Stimulated activated naive B cell treated with anti-CD40 and anti-IgM and Interleukin-4, amounts not matched to agents 10 μg/mL and 1 μg/mL and 100 μg/mL, for 72 hours (primary cell): Measurements from ENCODE around the gene ALK.
A peak's percentile ranks its signal among the peaks of the same experiment; 100 is the strongest.

Experiments used
- ATAC-seq, 2 donors: fragments of 150-1000 bp; cut with Tn5 transposase; replicated peaks; 2 replicates each; pipeline ENCODE4 v1.10.0; 2021; ENCODE audit warnings: moderate library complexity in 1 of 2
- DNase-seq: peaks from one replicate; pipeline ENCODE4 v3.0.0; 2021
- H3K27ac Mint-ChIP-seq: one replicate; pipeline ENCODE4 v1.8.0; 2022; ENCODE audit warnings: mild to moderate bottlenecking, mixed read lengths
- H3K27me3 Mint-ChIP-seq, 2 donors: one replicate each; pipeline ENCODE4 v1.8.0; 2022; ENCODE audit warnings: mixed read lengths in 2 of 2
- H3K36me3 Mint-ChIP-seq, 2 donors: one replicate each; pipeline ENCODE4 v1.8.0; 2022; ENCODE audit warnings: mixed read lengths in 2 of 2, mild to moderate bottlenecking in 1 of 2
- H3K4me1 Mint-ChIP-seq, 2 donors: one replicate each; pipeline ENCODE4 v1.8.0; 2022; ENCODE audit warnings: mixed read lengths in 2 of 2, mild to moderate bottlenecking in 1 of 2
- H3K4me3 Mint-ChIP-seq, 2 donors: one replicate each; pipeline ENCODE4 v1.8.0; 2022; ENCODE audit warnings: mild to moderate bottlenecking in 2 of 2, mixed read lengths in 2 of 2, moderate library complexity in 1 of 2
- H3K9me3 Mint-ChIP-seq, 2 donors: one replicate each; pipeline ENCODE4 v1.8.0; 2022; ENCODE audit warnings: mixed read lengths in 2 of 2, mild to moderate bottlenecking in 1 of 2

Gene ALK

DNA sequence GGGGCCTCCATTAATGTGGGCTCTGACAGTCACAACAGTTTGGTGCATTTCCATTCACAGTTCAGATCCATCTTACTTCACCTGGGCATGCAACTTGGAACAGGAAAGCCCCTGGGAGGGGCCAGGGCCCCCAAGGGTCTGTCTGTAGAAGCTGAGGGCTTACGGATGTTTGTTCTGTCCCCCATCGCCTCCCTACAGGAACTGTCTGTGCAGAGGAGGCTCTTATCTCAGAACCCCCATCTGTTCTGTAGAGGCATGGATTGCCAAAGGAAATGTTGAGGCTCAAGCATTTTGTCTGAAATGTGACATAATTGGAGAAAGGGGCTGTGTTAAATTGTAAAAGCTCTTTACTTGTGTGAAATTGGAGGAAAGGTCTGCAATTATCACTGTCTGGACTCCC lies 471.9 kb downstream of the ALK start:
- Mint-ChIP-seq H3K27ac (no peak overlapping the region), H3K36me3 (no peaks in the 10 kb centered on the region), H3K4me3 (no peak overlapping the region)

DNA sequence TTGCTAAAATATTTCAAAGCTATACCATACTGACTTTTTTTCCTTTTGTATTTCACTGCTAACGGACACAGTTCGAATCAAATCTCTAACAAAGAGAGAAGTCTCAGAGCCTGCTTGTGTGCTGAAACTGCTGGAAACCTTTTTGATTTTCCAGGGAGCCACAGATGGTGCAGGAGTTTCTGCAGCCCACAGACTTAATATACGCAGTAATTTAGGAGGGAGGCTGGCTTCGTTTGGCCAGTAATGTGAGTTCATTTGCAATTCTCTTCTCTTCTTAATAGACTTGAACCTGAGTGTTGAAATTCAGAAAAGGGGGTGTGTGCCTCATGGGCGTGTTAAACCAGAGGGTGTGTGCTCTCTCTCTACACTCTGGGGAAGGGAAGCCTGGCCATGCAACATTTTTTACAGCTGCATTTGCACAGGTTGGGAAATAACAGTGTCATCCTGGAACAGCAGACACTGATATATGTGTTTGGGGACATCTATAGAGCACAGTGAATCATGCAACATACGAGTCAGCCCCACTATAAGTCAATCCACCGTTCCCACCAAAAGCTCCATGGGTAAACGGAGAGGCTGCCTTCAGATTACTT lies 473.2 kb downstream of the ALK start:
- no peak overlapping the region for H3K27ac Mint-ChIP-seq
- no peak for ATAC-seq
- no peak for DNase-seq
- peaks cover 0 to 2% of the 10 kb centered on the region in 2 donors for H3K4me1 Mint-ChIP-seq
- no peaks in the 10 kb centered on the region for H3K9me3 Mint-ChIP-seq
- H3K27me3 Mint-ChIP-seq, result no peaks in the 10 kb centered on the region
- no peak overlapping the region for H3K4me3 Mint-ChIP-seq
- H3K36me3 Mint-ChIP-seq, result no peaks in the 10 kb centered on the region

More for the DNA sequence above, 471.9 kb downstream of the ALK start:
- H3K4me1 Mint-ChIP-seq, result peaks cover 0 to 2% of the 10 kb centered on the region in 2 donors
- ATAC-seq, result no peak
- DNase-seq, result no peak
- no peaks in the 10 kb centered on the region for H3K27me3 Mint-ChIP-seq
- no peaks in the 10 kb centered on the region for H3K9me3 Mint-ChIP-seq

DNA sequence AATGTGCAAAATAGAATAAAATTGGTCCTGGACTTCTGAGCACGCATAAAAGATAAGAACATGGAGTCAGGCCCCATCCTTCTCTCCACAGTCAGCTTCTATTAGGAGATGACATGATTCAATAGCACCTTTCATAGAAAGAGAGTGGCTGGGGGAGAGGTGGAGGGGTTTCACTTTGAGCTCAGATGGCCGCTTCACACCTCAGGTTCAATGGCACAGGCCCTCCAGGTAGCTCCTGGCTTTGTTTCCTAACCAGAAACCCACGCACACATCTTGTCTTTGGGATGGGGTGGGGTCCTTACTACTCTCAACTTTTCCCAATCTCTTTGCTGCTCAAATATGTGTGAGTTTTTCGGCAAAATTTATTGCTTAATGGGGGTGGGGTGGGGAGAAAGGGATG lies 473.9 kb downstream of the ALK start:
- Mint-ChIP-seq H3K27ac (no peak overlapping the region), H3K36me3 (no peaks in the 10 kb centered on the region), H3K27me3 (no peaks in the 10 kb centered on the region), H3K4me3 (no peak overlapping the region), H3K9me3 (no peaks in the 10 kb centered on the region), H3K4me1 (peaks cover 0 to 2% of the 10 kb centered on the region in 2 donors)
- DNase-seq (no peak), ATAC-seq (no peak)

DNA sequence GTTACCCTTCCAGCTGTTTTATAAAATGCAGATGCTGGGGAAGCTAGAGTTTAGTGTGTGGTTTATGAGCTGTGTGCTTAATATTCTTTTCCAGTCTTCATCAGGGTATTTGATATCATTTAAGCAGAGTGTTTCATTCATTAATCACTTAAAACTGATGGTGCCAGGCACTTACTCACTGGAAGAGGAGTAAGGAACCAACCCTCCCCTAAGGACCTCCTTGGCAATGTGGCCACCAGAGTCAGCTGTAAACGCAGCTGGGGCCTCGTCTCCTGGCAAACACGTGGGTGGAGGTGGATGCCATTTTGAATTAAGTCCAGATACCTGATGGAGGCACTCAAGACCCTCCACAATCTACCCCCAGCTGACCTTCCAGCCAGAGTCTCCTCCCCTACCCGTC lies 474.5 kb downstream of the ALK start:
- Mint-ChIP-seq H3K27me3 (no peaks in the 10 kb centered on the region), H3K4me1 (peaks cover 0 to 2% of the 10 kb centered on the region in 2 donors), H3K27ac (no peak overlapping the region), H3K4me3 (no peak overlapping the region), H3K36me3 (no peaks in the 10 kb centered on the region), H3K9me3 (no peaks in the 10 kb centered on the region)
- ATAC-seq, result no peak
- DNase-seq, result no peak

DNA sequence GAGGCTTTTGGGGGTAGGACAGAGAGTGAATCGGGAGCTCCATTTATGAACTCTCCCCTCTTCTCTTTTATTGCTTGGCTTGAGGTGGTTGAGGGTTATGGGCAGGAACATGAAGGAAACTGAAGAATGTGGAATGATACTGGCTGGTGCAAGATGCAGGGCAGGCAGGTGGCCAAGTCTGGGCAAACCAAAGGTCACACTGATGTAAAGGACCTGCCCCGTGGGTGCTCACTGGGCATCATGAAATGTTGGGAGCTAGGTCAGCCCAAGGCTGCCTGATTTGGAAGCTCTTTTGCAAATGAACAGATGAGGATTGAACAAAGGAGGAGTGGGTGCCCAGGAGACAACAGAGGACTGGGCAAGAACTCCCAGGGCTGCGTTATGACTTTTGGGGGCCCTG lies 477.2 kb downstream of the ALK start:
- DNase-seq (no peak), ATAC-seq (no peak)
- Mint-ChIP-seq H3K36me3 (no peaks in the 10 kb centered on the region), H3K4me3 (no peak overlapping the region), H3K4me1 (no peaks in the 10 kb centered on the region), H3K27me3 (no peaks in the 10 kb centered on the region), H3K27ac (no peak overlapping the region), H3K9me3 (no peaks in the 10 kb centered on the region)

DNA sequence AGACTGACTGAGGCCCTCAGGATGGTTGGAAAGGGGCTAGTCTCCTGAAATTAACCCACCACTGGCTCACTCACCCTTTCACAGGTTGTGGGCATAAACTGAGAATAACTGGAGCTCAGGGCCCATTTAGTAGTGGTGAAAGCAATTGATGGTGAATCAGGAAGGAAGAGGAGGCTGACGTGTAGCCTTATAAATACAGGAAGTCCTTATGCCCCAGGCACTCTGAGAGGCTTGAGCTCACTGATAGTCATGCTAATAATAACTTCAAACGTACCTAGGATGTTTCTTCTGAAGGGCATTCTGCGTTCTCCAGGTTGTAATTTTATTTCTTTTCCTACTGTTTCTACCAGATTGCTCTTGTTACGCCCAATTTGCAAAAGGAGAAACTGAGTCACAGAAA lies 477.8 kb downstream of the ALK start:
- no peaks in the 10 kb centered on the region for H3K4me1 Mint-ChIP-seq
- ATAC-seq, result no peak
- H3K36me3 Mint-ChIP-seq, result no peaks in the 10 kb centered on the region
- H3K27ac Mint-ChIP-seq, result no peak overlapping the region
- no peak overlapping the region for H3K4me3 Mint-ChIP-seq
- DNase-seq, result no peak
- no peaks in the 10 kb centered on the region for H3K9me3 Mint-ChIP-seq
- H3K27me3 Mint-ChIP-seq, result no peaks in the 10 kb centered on the region

DNA sequence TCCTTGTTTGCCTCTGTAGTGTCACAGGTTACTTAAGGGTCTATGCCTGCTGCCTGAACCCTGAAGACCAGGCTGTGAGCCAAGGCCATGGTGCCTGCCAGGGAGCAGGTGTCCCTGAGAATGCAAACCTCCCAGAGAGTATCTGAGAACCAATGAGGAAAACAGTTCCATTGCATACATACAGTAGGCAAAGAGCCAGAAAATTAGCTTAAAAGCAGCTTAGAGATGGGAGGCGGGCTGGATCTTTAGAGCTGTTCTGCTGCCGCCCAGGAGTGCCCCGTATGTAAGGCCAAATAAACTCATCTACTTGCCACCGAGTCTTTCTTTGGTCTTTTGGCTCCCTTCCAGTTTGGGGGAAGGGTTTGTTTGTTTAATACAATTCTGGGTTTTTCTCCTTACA lies 478.2 kb downstream of the ALK start:
- ATAC-seq, result no peak
- Mint-ChIP-seq H3K27ac (peak overlapping the region; percentile 10), H3K9me3 (no peaks in the 10 kb centered on the region), H3K4me1 (no peaks in the 10 kb centered on the region), H3K27me3 (no peaks in the 10 kb centered on the region), H3K36me3 (no peaks in the 10 kb centered on the region), H3K4me3 (no peak overlapping the region)
- no peak for DNase-seq

DNA sequence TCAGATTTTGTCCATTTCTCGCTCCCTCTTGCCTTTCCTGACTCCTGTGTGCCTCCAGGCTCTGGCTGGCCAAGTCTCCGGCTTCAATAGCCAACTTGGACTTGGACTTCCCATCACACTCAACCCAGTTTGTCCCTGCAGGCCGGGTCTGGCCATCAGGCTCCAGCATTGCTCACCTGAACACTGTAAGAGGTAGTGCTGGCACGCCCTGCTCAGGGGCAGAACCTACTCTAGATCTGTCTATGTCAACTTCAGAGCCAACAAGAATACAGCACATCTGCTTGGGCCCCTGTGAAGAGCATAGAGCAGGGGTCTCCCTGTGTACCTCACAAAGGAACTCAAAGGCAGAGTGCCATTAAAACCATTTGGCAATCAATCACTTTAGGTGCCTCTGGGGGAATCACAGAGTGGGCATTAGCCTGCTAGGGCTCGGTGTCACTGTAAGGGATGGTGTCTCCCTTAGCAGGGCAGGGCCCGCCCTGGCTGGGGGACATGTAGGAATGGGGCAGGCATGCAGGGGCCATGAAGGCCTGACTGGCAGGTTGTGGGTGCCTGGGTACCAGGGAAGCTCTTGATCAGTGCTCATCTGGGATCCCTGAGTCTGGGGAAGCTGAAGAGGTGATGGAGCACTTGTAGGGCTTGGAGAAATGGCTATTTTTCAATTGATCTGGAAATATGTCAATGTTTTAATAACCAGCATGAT lies 480.3 kb downstream of the ALK start:
- ATAC-seq (no peak), DNase-seq (no peak)
- Mint-ChIP-seq H3K4me3 (no peak overlapping the region), H3K9me3 (no peaks in the 10 kb centered on the region), H3K36me3 (no peaks in the 10 kb centered on the region), H3K27me3 (no peaks in the 10 kb centered on the region), H3K27ac (no peak overlapping the region), H3K4me1 (no peaks in the 10 kb centered on the region)

DNA sequence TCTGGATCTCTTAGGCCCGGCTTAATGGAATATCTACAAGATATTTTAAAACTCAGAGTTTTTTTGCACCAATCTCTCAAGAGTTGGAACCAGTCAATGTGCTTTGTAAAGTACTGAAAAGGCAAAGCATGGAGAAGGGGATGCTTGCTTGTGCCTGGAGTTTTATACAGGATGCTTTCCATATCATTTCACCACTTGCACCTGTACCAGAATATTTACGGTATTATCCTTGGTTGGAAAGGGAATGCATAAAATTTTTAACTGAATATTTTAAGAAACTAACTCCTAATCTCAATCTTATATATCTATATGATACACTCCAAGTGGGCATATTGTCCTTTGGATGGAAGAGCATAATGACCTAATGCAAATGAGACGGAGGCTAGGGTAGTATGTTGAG lies 487.5 kb downstream of the ALK start:
- Mint-ChIP-seq H3K4me3 (no peak overlapping the region), H3K9me3 (no peaks in the 10 kb centered on the region), H3K36me3 (no peaks in the 10 kb centered on the region), H3K27me3 (no peaks in the 10 kb centered on the region), H3K4me1 (no peaks in the 10 kb centered on the region), H3K27ac (no peak overlapping the region)
- ATAC-seq, result no peak
- DNase-seq, result no peak

DNA sequence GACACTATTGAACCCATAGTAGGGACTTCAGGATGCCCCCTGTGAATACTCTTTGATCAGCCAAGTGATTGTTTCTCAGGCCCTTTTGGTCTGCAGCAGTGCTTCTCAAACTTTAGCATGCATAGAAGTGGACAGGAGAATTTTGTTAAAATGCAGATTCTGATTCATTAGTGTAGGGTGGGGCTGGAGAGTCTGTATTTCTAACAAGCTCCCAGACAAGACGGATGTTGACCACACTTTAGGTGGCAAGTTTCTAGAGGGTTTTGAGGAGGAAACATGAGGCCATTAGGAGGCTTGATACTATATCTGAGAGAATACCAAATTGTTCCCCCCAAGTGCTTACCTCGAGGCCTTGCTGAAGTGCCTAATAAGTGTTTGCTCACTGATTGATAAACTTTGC lies 488.3 kb downstream of the ALK start:
- ATAC-seq (no peak), DNase-seq (no peak)
- H3K4me3 Mint-ChIP-seq, result no peak overlapping the region
- H3K27me3 Mint-ChIP-seq, result no peaks in the 10 kb centered on the region
- no peaks in the 10 kb centered on the region for H3K4me1 Mint-ChIP-seq
- no peaks in the 10 kb centered on the region for H3K36me3 Mint-ChIP-seq
- H3K27ac Mint-ChIP-seq, result no peak overlapping the region
- H3K9me3 Mint-ChIP-seq, result no peaks in the 10 kb centered on the region

DNA sequence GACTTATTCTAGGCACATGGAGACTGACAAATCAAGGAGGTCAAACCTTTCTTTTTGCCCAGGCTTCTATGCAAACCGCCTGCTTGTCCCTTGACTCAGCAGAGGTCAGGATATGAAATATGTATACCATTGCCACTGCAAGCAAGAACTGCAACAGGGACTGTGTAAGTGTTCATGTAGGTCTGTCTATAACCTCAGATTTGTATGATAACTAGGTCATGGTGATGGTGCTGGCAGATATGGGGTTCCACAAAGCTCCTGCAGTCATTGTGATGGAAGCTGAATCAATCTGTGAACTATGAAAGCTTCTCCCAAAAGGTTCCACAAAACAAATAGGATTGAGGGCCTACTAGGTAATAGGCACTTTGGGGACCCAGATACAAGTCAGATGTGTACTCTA lies 489.9 kb downstream of the ALK start:
- H3K27me3 Mint-ChIP-seq, result no peaks in the 10 kb centered on the region
- DNase-seq (no peak), ATAC-seq (no peak)
- H3K27ac Mint-ChIP-seq, result no peak overlapping the region
- no peaks in the 10 kb centered on the region for H3K9me3 Mint-ChIP-seq
- no peaks in the 10 kb centered on the region for H3K36me3 Mint-ChIP-seq
- no peak overlapping the region for H3K4me3 Mint-ChIP-seq
- no peaks in the 10 kb centered on the region for H3K4me1 Mint-ChIP-seq

DNA sequence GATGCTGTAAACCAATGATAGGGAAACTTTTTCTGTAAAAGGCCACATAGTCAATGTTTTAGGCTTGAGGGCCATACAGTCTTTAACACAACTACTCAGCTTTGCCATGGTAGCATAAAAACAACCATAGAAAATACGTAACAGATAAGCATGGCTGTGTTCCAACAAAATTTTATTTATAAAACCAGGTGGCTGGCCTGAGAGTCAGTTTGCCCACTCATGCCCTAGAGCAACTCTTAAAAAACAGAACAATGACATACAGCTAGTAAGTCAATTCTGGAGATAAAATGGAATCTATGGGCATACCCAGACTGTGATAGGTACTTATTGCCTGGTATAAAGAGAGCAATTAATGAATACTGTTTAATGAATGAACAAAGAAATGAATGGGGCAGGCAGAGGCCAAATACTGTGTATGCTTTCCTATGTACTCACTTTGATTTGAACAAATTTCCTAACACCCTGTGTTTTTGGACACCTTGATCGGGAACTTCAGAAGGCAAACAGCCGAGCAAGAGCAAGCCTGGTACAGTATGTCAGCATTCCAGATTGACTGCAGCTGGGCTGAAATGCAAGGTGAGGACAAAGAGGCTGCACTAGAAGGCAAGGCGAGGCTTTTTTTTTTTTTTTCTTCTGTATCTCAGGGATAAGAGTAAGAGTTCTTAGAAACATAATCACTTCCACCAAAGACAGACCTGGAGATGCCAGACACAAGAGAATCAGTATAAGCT lies 490.8 kb downstream of the ALK start:
- ATAC-seq, result no peak
- Mint-ChIP-seq H3K27ac (no peak overlapping the region), H3K4me3 (no peak overlapping the region), H3K4me1 (no peaks in the 10 kb centered on the region), H3K36me3 (no peaks in the 10 kb centered on the region), H3K27me3 (no peaks in the 10 kb centered on the region), H3K9me3 (no peaks in the 10 kb centered on the region)
- DNase-seq, result no peak

DNA sequence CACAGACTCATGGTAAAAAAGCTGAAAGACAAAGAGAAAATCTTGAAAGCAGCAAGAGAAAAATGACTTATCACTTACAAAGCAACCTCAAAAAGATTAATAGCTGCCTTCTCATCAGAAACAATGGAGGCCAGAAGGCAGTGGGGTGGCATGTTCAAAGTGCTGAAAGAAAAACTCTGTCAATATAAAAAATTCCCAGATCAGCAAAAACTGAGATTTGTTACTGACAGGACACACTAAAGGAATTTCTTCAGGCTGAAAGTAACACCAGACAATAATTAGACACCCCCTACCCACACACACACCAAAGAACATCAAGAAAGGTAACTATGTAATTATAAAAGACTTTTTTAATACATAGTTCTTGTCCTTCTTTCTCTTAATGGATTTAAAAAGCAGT lies 495.0 kb downstream of the ALK start:
- ATAC-seq, result no peak
- Mint-ChIP-seq H3K36me3 (no peaks in the 10 kb centered on the region), H3K27ac (no peak overlapping the region), H3K27me3 (peaks cover 3 to 4% of the 10 kb centered on the region in 2 donors), H3K4me1 (peaks cover 0 to 9% of the 10 kb centered on the region in 2 donors), H3K9me3 (no peaks in the 10 kb centered on the region), H3K4me3 (no peak overlapping the region)
- no peak for DNase-seq

DNA sequence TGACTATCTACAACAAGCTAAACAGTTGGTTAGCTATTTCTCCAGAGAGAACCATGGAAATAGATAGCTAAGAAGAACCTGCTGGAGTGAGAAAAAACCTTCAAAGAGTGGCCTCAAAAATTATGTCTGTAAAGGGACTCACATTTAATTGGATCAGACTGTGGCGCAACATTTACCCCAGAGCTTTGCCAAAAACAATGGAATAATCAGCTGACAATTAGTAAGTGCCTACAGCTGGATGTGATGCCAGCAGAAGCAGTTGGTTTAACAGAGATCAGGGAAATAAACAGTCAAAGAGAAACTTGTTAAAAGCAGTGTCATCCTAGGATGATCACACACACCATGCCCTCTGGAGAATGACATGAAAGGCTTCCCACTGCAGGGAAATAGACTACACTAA lies 495.5 kb downstream of the ALK start:
- DNase-seq, result no peak

DNA sequence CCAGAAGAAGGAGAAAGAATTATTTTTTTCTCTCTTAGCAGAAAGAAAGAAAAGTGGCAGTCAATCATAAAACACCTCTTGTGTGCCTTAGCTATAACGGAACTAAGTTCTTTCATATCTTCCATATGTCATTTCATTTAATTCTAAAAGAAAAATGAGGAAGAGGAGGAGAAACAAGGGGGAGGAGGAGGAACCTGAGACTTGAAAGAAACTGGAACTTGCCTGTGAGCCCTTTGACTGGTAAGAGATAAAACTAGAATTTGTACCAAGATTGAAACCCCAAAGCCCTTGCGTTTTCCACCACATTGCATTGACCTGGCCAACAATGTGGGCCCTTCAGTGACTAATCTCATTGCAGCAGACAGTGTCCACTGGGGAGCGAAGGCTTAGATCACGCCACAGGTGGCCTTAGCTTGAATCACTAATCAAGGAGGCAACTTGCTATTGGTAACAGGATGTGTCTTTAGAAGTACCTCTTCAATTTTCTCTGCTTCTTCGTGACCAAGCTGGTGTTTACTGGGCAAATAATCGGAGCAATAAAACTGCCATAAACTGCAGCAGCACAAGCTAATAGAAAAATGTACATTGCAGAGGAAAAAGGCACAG lies 498.2 kb downstream of the ALK start:
- DNase-seq (no peak), ATAC-seq (peak; percentile 36 to 50)
- Mint-ChIP-seq H3K27me3 (peaks cover 3 to 7% of the 10 kb centered on the region in 2 donors), H3K4me3 (no peak overlapping the region), H3K4me1 (peaks cover 0 to 9% of the 10 kb centered on the region in 2 donors), H3K36me3 (no peaks in the 10 kb centered on the region), H3K9me3 (no peaks in the 10 kb centered on the region), H3K27ac (no peak overlapping the region)

More for the DNA sequence above, 495.5 kb downstream of the ALK start:
- peaks cover 0 to 9% of the 10 kb centered on the region in 2 donors for H3K4me1 Mint-ChIP-seq
- ATAC-seq, result no peak
- no peaks in the 10 kb centered on the region for H3K9me3 Mint-ChIP-seq
- no peak overlapping the region for H3K27ac Mint-ChIP-seq
- H3K4me3 Mint-ChIP-seq, result no peak overlapping the region
- no peaks in the 10 kb centered on the region for H3K36me3 Mint-ChIP-seq
- peaks cover 3 to 7% of the 10 kb centered on the region in 2 donors for H3K27me3 Mint-ChIP-seq
